Lung microvascular endothelial cell (primary cell): ENCODE data around the gene INPP4B. TPM values are rescaled to one million over a fixed set of nuclear protein-coding genes. Genes with fewer than 3 reads are reported as not detected.

Source experiments
- DNase-seq, 2 donors: peaks; one replicate each; pipeline versions ENCODE4 v3.0.0 to v3.0.0-alpha.2; 2010; ENCODE audit warnings: low read depth in 2 of 2
- total RNA-seq: library from RNA; depleted of rRNA; stranded (reverse); fragments of >200 nt; gene quantifications from 2 replicates; pipeline ENCODE4 v1.2.1, GENCODE V29; 2014

INPP4B gene
- total RNA-seq, 1 donor from 2014 or later = 33.5 TPM

GRCh38 chr4:142353149-142353738, 492.9 kb downstream of the INPP4B start:
- DNase-seq = peak; percentile 72 to 77

GRCh38 chr4:142352712-142353111, 493.4 kb downstream of the INPP4B start:
- peak in 1 of 2 donors; percentile 67 for DNase-seq

GRCh38 chr4:142351958-142352357, 494.1 kb downstream of the INPP4B start:
- peak; percentile 82 to 89 for DNase-seq

GRCh38 chr4:142350871-142351270, 495.2 kb downstream of the INPP4B start:
- DNase-seq = peak in 1 of 2 donors; percentile 39

GRCh38 chr4:142348613-142349021, 497.5 kb downstream of the INPP4B start:
- no peak for DNase-seq

GRCh38 chr4:142347241-142347640, 498.9 kb downstream of the INPP4B start:
- DNase-seq = no peak

GRCh38 chr4:142345924-142346323, 500.2 kb downstream of the INPP4B start:
- no peak for DNase-seq

GRCh38 chr4:142341268-142341667, 504.8 kb downstream of the INPP4B start:
- DNase-seq = no peak

GRCh38 chr4:142339053-142339452, 507.0 kb downstream of the INPP4B start:
- no peak for DNase-seq

GRCh38 chr4:142336251-142336934, 509.7 kb downstream of the INPP4B start:
- no peak for DNase-seq

- no peak for DNase-seq
These were observed 511.2 kb downstream of the INPP4B start for GRCh38 chr4:142334931-142335330.

GRCh38 chr4:142331646-142332045, 514.5 kb downstream of the INPP4B start:
- DNase-seq = no peak

- no peak for DNase-seq
These were observed 515.0 kb downstream of the INPP4B start for GRCh38 chr4:142331132-142331531.

GRCh38 chr4:142330311-142330710, 515.8 kb downstream of the INPP4B start:
- DNase-seq = no peak

GRCh38 chr4:142329313-142329712, 516.8 kb downstream of the INPP4B start:
- no peak for DNase-seq

GRCh38 chr4:142326181-142326580, 519.9 kb downstream of the INPP4B start:
- no peak for DNase-seq

GRCh38 chr4:142324572-142324971, 521.5 kb downstream of the INPP4B start:
- DNase-seq = no peak

- no peak for DNase-seq
These were observed 523.1 kb downstream of the INPP4B start for GRCh38 chr4:142322996-142323395.

GRCh38 chr4:142318280-142318679, 527.8 kb downstream of the INPP4B start:
- DNase-seq = no peak

GRCh38 chr4:142316913-142317312, 529.2 kb downstream of the INPP4B start:
- no peak for DNase-seq

GRCh38 chr4:142316025-142316424, 530.1 kb downstream of the INPP4B start:
- DNase-seq = no peak

GRCh38 chr4:142314686-142315085, 531.4 kb downstream of the INPP4B start:
- DNase-seq = no peak

GRCh38 chr4:142314247-142314646, 531.9 kb downstream of the INPP4B start:
- no peak for DNase-seq
